Esophagus (tissue), 2 donors: ENCODE data around the gene TTC24. TPM values are rescaled to one million over a fixed set of nuclear protein-coding genes. Genes with fewer than 3 reads are reported as not detected.
"Not testable (repeated sequence)": the region's sequence is repeated elsewhere in the genome, so short reads cannot be mapped to it uniquely, and the experiment has no call there.

Source experiments
- H3K27ac ChIP-seq, 2 donors: one replicate each; pipeline ENCODE4 v1.5.1; 2013; ENCODE audit warnings: low read depth in 2 of 2, mild to moderate bottlenecking in 2 of 2, inconsistent platforms in 1 of 2, low read length in 1 of 2, moderate library complexity in 1 of 2
- H3K27me3 ChIP-seq, 2 donors: one replicate each; pipeline ENCODE4 v1.6.1; 2013; ENCODE audit warnings: low read length in 2 of 2, control low read depth in 1 of 2, mild to moderate bottlenecking in 1 of 2; ENCODE audit not compliant: insufficient read depth in 2 of 2, control insufficient read depth in 1 of 2
- H3K36me3 ChIP-seq, 2 donors: one replicate each; pipeline ENCODE4 v1.6.1; 2013; ENCODE audit warnings: low read length in 1 of 2; ENCODE audit not compliant: control insufficient read depth in 2 of 2, insufficient read depth in 2 of 2
- H3K4me1 ChIP-seq, 2 donors: one replicate each; pipeline ENCODE4 v1.6.1; 2013; ENCODE audit warnings: low read length in 1 of 2; ENCODE audit not compliant: control insufficient read depth in 2 of 2, insufficient read depth in 2 of 2
- H3K4me3 ChIP-seq, 2 donors: one replicate each; pipeline ENCODE4 v1.5.1; 2013; ENCODE audit warnings: low read length in 2 of 2, mild to moderate bottlenecking in 2 of 2, low read depth in 1 of 2, moderate library complexity in 1 of 2
- H3K9me3 ChIP-seq, 2 donors: one replicate each; pipeline ENCODE4 v1.6.1; 2013; ENCODE audit warnings: mild to moderate bottlenecking in 2 of 2, low read depth in 1 of 2, low read length in 1 of 2, moderate library complexity in 1 of 2; ENCODE audit not compliant: control insufficient read depth in 2 of 2, insufficient read depth in 1 of 2
- WGBS, 2 donors: extraction: QIAGEN DNeasy Blood & Tissue Kit; methylation state at CpG; one replicate each; pipeline ENCODE4 v1.1.7; 2013; 5-methylcytosine and 5-hydroxymethylcytosine counted together
- polyA plus RNA-seq, 2 donors: library from polyadenylated mRNA; stranded (reverse); fragments of 200-250 nt; gene quantifications; one replicate each; pipeline ENCODE4 v1.2.3, GENCODE V29; 2013
- donor health status: healthy with polysubstance abuse.
- donor health status: Bipolar disorder and iron deficiency.

The TTC24 gene
- polyA plus RNA-seq, 2 donors = 0.08 TPM; not detected in 1

DNA sequence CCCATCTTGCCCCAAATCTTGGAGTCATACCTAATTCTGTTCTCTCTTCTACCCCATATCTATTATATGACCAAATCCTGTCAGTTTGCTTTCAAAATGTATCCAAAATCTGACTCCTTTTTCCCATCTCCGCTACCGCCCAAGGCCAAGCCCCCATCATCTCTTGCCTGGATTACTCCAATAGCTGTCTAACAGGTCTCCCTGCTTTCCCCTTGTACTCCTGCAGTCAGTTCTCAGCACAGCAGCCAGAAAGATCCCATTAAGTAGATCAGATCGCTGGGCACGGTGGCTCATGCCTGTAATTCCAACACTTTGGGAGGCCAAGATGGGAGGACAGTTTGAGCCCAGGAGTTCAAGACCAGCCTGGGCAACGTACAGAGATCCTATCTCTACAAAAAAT, 27.0 kb upstream of the TTC24 start:
- no peak overlapping the region for H3K4me3 ChIP-seq
- no peak overlapping the region for H3K27ac ChIP-seq
- no peaks in the 10 kb centered on the region for H3K27me3 ChIP-seq
- peaks cover 0 to 10% of the 10 kb centered on the region in 2 donors for H3K36me3 ChIP-seq
- H3K4me1 ChIP-seq = no peaks in the 10 kb centered on the region
- 75% methylated on average over 5 of the region's 5 CpGs for WGBS, 2 donors
- H3K9me3 ChIP-seq = no peaks in the 10 kb centered on the region

DNA sequence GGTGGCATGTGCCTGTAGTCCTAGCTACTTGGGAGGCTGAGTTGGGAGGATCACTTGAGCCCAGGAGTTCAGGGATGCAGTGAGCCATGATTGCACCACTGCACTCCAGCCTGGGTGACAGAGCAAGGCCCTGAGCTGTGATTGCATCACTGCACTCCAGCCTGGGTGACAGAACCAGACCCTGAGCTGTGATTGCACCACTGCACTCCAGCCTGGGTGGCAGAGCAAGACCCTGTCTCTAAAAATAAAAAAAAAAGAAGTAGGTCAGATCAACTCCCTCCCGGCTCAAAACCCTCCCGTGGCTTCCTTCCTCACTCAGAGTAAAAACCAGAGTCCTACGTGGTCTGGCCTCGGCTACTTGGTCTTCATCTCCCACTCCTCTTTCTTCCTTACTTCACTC, 26.6 kb upstream of the TTC24 start:
- H3K4me1 ChIP-seq, H3K27ac ChIP-seq, H3K9me3 ChIP-seq, H3K27me3 ChIP-seq, H3K36me3 ChIP-seq, H3K4me3 ChIP-seq: not testable (repeated sequence)
- 72 to 87% methylated on average over 4 of the region's 4 CpGs for WGBS, 2 donors

DNA sequence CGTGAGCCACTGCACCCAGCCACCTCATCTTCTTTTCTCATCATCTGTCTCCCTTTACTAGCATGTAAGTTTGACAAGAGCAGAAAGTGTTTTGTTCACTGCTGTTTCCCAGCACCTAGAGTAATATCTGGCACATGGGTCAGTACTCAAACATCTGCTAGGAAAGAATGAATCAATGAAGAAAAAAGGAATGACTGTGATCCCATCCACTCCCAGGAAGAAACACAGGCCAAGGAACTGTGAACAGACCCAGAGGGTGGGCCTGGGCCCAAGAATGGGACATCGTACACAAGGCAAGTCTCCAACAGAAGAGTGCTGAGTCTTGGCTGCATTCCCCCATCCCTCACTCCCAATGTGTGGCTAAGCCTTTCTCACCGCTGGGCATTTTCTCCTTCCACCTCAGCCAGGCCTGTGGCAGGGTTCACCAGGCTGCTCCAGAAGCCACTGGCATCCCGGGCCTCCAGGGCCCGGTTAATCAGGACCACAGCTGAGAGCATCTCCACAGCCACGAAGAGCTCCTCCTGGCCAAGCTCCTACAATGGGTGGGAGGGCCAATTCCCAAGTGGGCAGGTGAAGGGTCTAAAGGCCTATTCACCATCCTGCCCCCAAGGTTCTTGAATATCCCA, 25.6 kb upstream of the TTC24 start:
- Histone ChIP-seq H3K27me3 (no peaks in the 10 kb centered on the region), H3K9me3 (no peaks in the 10 kb centered on the region), H3K4me1 (no peaks in the 10 kb centered on the region), H3K36me3 (peaks cover 0 to 5% of the 10 kb centered on the region in 2 donors), H3K27ac (no peak overlapping the region), H3K4me3 (no peak overlapping the region)
- WGBS, 2 donors = 90 to 93% methylated on average over 6 of the region's 6 CpGs

DNA sequence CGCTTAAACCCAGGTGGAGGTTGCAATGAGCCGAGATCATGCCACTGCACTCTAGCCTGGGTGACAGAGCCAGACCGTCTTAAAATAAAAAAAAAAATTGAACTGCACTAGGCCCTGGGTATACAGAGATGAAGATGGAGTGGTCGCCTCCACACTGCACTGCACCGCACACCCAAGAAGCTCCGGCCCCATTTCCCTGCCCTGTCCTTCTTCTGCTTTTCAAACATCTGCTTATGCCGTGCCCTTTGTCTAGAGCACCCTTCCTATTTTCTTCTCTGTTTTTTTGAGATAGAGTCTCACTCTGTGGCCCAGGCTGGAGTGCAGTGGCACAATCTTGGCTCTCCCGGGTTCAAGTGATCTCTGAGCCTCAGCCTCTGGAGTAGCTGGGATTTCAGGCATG, 24.6 kb upstream of the TTC24 start:
- H3K9me3 ChIP-seq = no peaks in the 10 kb centered on the region
- no peaks in the 10 kb centered on the region for H3K27me3 ChIP-seq
- H3K4me3 ChIP-seq = no peak overlapping the region
- 82 to 83% methylated on average over 8 of the region's 8 CpGs for WGBS, 2 donors
- no peaks in the 10 kb centered on the region for H3K4me1 ChIP-seq
- H3K27ac ChIP-seq = no peak overlapping the region
- peaks cover 0 to 5% of the 10 kb centered on the region in 2 donors for H3K36me3 ChIP-seq

DNA sequence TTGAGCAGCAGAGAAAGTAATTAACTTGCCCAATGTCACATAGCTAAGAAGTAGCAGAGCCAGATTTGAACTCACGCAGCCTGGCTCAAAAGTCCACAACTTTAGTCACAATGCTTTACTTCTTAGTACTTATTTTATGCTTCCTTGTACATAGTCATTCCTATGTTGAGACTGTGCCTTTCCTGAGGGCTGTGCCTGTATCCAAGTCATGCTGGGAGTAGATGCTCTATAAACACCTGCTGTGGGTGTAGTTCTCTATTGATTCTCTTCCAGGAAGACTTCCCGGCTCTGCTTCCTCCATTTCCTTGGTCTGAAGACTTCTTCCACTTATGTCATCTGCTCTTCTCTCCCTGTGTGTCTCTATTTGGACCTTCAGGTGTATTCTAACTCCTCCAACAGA, 23.8 kb upstream of the TTC24 start:
- 70 to 71% methylated on average over 2 of the region's 2 CpGs for WGBS, 2 donors
- no peaks in the 10 kb centered on the region for H3K9me3 ChIP-seq
- no peaks in the 10 kb centered on the region for H3K27me3 ChIP-seq
- H3K4me1 ChIP-seq = no peaks in the 10 kb centered on the region
- H3K27ac ChIP-seq = no peak overlapping the region
- peaks cover 0 to 5% of the 10 kb centered on the region in 2 donors for H3K36me3 ChIP-seq
- H3K4me3 ChIP-seq = no peak overlapping the region

DNA sequence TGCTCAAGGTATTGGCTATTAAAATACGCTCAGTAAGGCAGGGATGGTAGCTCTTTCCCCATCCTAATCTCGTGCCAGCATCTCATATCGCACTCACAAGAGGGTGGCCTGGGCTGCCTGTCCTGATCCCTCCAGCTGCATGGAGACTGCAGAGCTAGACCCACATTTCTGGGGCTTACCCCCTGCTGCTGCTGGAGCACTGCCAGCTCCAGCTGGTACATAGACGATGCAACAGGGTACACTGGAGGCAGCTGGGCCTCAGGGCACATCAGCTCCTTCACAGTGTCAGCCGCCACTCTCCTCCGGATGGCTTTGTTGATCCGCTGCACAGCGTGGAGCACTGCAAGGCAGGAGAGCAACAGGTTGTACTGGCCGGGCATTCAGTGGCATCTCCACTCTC, 23.2 kb upstream of the TTC24 start:
- H3K9me3 ChIP-seq = no peaks in the 10 kb centered on the region
- H3K4me1 ChIP-seq = no peaks in the 10 kb centered on the region
- peaks cover 0 to 5% of the 10 kb centered on the region in 2 donors for H3K36me3 ChIP-seq
- H3K27me3 ChIP-seq = no peaks in the 10 kb centered on the region
- no peak overlapping the region for H3K4me3 ChIP-seq
- H3K27ac ChIP-seq = no peak overlapping the region
- WGBS, 2 donors = 76 to 79% methylated on average over 9 of the region's 9 CpGs

DNA sequence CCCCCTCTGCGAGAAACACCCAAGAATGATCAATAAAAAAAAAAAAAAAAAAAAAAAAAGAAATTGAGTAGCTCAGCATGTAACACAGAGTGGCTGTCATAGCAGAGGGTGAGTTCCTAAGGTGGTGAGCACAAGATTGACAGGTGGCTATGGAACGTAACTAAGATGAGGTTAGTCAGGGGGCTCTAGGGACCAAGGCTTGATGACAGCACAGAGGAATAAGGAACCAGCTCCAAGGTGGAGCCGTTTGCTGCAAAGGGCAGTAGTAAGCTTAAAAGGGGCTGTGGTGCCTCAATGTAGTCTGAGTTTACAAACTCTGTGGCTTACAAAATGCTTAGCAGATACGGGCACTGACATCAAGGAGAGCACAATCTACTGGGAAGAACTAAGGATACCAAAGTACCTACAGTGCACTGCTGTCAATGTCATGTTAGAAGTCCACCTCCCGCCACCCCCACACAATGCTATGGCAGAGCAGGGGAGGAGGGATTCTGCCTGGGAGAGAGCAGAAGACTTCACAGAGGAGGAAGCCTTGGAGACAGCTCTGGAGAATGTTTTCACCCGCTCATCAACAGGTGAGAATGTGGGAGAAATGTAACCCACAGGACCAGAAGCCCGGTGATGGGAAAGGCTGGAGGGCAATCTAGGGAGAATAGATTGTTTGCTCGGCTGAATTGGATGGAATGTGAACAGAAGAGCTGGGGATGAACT, 20.3 kb upstream of the TTC24 start:
- H3K4me1 ChIP-seq = peaks cover 0 to 3% of the 10 kb centered on the region in 2 donors
- WGBS, 2 donors = 72 to 82% methylated on average over 7 of the region's 8 CpGs
- H3K36me3 ChIP-seq = peaks cover 0 to 5% of the 10 kb centered on the region in 2 donors
- no peak overlapping the region for H3K27ac ChIP-seq
- no peak overlapping the region for H3K4me3 ChIP-seq
- H3K27me3 ChIP-seq = no peaks in the 10 kb centered on the region
- no peaks in the 10 kb centered on the region for H3K9me3 ChIP-seq

DNA sequence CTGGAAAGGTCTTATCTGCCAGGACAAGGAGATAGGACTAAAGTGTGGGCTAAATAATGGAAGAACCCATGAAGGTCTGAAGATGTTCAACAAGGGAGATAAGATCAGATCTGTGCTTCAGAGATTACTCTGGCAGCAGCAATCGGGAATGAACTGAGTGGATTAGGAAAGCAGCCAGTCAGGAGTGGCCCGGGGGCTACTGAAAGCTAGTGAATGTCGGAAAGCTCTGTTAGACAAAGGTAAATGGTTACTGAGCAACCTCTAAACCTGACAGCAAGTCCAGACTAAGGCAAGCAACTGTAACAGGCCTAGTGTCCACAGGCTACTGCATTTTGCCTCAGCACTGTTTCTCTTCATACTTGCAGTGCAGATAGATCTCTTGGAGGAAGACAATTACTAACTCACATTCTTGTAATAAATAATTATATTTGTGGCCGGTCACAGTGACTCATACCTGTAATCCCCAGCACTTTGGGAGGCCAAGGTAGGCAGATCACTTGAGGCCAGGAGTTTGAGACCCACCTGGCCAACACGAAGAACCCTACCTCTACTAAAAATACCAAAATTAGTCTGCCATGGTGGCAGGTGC, 19.6 kb upstream of the TTC24 start:
- Histone ChIP-seq H3K27ac (no peak overlapping the region), H3K27me3 (no peaks in the 10 kb centered on the region), H3K4me1 (peaks cover 0 to 3% of the 10 kb centered on the region in 2 donors), H3K36me3 (peaks cover 0 to 5% of the 10 kb centered on the region in 2 donors), H3K9me3 (no peaks in the 10 kb centered on the region), H3K4me3 (no peak overlapping the region)
- WGBS, 2 donors = 42 to 70% methylated on average over 5 of the region's 5 CpGs

DNA sequence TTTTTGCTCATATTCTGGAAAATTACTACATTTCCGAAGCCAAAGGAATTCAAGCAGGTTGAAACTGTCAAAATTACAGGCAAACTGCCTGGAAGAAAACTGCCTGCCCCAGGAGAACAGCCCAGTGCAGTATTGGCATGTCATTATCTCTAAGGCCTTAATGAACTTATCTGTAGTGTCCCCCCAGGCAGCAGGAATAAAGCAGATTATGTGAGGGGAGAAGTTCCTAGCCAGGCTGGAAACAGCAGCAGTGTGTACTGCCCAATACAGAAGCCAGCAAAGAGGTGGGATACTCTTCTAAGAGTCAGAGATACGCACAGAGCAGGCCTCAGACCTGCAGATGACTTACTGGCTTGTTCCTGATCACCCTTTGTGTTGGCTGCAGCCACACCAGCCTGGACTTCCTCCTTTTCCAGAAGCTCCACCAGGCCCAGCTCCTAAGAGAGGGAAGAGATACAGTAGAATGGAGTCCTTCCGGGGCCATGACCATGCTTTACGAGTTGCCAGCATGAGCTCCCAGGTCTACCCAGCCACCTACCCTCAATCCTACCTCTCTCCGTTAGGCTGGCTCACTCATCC, 18.8 kb upstream of the TTC24 start:
- Histone ChIP-seq H3K27me3 (no peaks in the 10 kb centered on the region), H3K36me3 (peaks cover 0 to 5% of the 10 kb centered on the region in 2 donors), H3K9me3 (no peaks in the 10 kb centered on the region), H3K27ac (no peak overlapping the region), H3K4me3 (no peak overlapping the region), H3K4me1 (peaks cover 0 to 3% of the 10 kb centered on the region in 2 donors)
- WGBS, 2 donors = 76 to 78% methylated on average over 5 of the region's 5 CpGs
